ENCODE results near the gene COLEC12. TPM values are rescaled to one million over a fixed set of nuclear protein-coding genes. Genes with fewer than 3 reads are reported as not detected.

Gene COLEC12
- total RNA-seq, 4 donors from 2014 or later: 8.3 to 22.2 (median 21.4) TPM

DNA sequence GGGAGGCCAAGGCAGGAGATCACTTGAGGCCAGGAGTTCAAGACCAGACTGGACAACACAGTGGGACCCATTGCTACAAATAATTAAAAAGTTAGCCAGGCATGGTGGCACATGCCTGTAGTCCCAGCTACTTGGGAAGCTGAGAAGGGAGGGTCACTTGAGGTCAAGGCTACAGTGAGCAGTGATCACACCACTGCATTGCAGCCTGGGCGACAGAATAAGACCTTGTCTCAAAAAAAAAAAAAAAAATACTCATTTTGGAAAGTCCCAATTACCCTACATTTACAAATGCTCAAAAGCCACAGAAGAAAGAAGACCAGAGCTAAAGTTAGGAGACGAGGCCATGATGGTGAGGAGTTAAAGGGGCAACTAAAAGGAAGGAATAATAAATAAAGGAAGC lies 61.9 kb downstream of the COLEC12 start:
- no peak for DNase-seq (ENCODE audit: low spot score in 2 of 2)
- H3K27me3 ChIP-seq: no peaks in the 10 kb centered on the region
- H3K27ac ChIP-seq: no peak overlapping the region
- H3K4me3 ChIP-seq: no peak overlapping the region
- WGBS, 2 donors: 65 to 88% methylated on average over 2 of the region's 2 CpGs
- no peaks in the 10 kb centered on the region for H3K4me1 ChIP-seq
- H3K9me3 ChIP-seq: no peaks in the 10 kb centered on the region
- no peaks in the 10 kb centered on the region for H3K36me3 ChIP-seq
- TF ChIP-seq, protein P1, sequence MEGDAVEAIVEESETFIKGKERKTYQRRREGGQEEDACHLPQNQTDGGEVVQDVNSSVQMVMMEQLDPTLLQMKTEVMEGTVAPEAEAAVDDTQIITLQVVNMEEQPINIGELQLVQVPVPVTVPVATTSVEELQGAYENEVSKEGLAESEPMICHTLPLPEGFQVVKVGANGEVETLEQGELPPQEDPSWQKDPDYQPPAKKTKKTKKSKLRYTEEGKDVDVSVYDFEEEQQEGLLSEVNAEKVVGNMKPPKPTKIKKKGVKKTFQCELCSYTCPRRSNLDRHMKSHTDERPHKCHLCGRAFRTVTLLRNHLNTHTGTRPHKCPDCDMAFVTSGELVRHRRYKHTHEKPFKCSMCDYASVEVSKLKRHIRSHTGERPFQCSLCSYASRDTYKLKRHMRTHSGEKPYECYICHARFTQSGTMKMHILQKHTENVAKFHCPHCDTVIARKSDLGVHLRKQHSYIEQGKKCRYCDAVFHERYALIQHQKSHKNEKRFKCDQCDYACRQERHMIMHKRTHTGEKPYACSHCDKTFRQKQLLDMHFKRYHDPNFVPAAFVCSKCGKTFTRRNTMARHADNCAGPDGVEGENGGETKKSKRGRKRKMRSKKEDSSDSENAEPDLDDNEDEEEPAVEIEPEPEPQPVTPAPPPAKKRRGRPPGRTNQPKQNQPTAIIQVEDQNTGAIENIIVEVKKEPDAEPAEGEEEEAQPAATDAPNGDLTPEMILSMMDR (IDR thresholded peaks at IDR 0.05): no peak
- no peak for TF ChIP-seq EP300 (IDR thresholded peaks at IDR 0.05)
- no peak for TF ChIP-seq POLR2A (IDR thresholded peaks at IDR 0.05)

DNA sequence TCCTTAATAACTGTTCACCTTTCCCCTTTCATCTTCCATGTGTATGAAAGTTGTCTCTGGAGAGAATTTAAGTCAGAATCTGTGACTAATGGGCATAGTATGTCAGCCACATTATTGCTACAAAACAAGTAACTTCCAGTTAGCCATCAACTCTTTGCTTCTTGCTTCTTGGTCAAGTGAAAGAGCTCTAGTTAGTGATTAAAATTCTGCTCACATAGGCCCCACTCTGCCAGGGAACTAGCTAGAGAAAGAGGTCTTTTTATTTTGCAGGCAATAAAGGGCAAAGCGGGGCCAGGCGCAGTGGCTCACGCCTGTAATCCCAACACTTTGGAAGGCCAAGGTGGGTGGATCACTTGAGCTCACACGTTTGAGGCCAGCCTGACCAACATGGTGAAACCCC lies 64.6 kb downstream of the COLEC12 start:
- 47 to 57% methylated on average over 4 of the region's 4 CpGs for WGBS, 2 donors
- TF ChIP-seq EP300 (IDR thresholded peaks at IDR 0.05): no peak
- TF ChIP-seq POLR2A (IDR thresholded peaks at IDR 0.05): no peak
- TF ChIP-seq, protein P1 (IDR thresholded peaks at IDR 0.05): no peak
- H3K36me3 ChIP-seq: no peaks in the 10 kb centered on the region
- no peak for DNase-seq (ENCODE audit: low spot score in 2 of 2)
- no peak overlapping the region for H3K4me3 ChIP-seq
- H3K27ac ChIP-seq: no peak overlapping the region
- peaks cover 0 to 7% (median 0%) of the 10 kb centered on the region in 4 donors for H3K4me1 ChIP-seq
- H3K9me3 ChIP-seq: no peaks in the 10 kb centered on the region
- H3K27me3 ChIP-seq: no peaks in the 10 kb centered on the region

DNA sequence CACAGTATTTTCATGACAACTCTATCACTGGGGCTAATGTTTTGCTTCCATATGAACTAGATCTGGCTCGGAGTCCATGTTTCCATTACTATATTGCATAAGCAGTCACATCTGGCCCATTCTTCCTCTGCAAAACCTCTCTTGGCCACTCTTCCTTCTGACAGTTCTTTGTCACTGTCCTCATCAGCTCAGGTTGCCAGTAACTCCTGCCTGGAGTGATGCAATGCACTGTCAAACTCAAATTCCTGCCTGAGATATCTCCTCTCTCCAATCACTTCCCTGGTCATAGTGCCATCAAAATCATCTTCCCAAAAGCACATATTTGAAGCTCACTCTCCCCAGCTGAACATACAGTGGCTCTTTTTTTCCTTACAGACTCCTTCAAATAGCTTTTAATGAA lies 66.1 kb downstream of the COLEC12 start:
- 2 to 37% methylated on average over 1 of the region's 1 CpG for WGBS, 2 donors
- H3K4me1 ChIP-seq: peaks cover 0 to 7% (median 0%) of the 10 kb centered on the region in 4 donors
- no peaks in the 10 kb centered on the region for H3K36me3 ChIP-seq
- H3K4me3 ChIP-seq: no peak overlapping the region
- no peak for TF ChIP-seq POLR2A (IDR thresholded peaks at IDR 0.05)
- TF ChIP-seq, protein P1 (IDR thresholded peaks at IDR 0.05): no peak
- TF ChIP-seq EP300 (IDR thresholded peaks at IDR 0.05): no peak
- H3K27ac ChIP-seq: no peak overlapping the region
- H3K27me3 ChIP-seq: no peaks in the 10 kb centered on the region
- no peaks in the 10 kb centered on the region for H3K9me3 ChIP-seq
- no peak for DNase-seq (ENCODE audit: low spot score in 2 of 2)

DNA sequence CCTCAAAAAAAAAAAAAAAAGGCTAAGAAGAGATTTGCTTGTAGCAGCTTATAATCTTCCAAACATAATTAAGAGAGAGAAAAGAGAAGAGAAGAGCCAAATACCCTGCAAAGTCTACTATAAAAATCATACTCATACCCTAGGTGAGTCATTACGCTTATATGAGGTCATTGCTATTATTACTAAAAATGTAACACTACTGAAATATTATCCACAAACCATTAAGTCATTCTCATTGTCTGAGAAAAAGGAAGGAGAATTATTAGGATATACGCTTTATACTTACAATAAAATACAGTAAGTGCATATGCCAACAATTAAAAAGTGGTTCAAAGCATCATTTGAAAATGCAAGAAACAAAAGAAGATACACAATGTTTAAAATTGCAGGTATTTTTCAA lies 66.5 kb downstream of the COLEC12 start:
- Histone ChIP-seq H3K4me1 (peaks cover 0 to 7% (median 0%) of the 10 kb centered on the region in 4 donors), H3K27ac (no peak overlapping the region), H3K27me3 (no peaks in the 10 kb centered on the region), H3K36me3 (no peaks in the 10 kb centered on the region), H3K4me3 (no peak overlapping the region), H3K9me3 (no peaks in the 10 kb centered on the region)
- 93 to 95% methylated on average over 2 of the region's 2 CpGs for WGBS, 2 donors
- no peak for DNase-seq (ENCODE audit: low spot score in 2 of 2)
- TF ChIP-seq EP300 (IDR thresholded peaks at IDR 0.05): no peak
- TF ChIP-seq, protein P1 (IDR thresholded peaks at IDR 0.05): no peak
- TF ChIP-seq POLR2A (IDR thresholded peaks at IDR 0.05): no peak

DNA sequence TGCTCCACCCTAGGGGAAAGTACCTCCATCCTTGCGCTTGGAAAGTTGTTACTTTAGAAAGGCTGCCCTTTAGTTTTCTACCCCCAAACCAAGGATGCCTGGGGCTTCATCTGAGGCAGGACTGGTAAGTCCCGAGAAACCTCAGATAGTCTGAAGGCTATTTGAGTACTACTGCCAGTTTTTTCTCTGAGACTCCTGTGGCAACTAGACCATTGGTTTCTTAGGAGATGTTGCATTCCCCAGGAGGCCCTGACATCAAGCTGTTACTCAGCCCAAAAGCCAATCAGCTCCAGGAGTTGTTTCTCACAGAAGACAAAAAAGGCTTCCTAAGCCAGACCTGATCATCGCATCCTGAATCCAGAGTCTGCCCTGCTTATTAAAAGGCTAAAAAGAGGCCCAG lies 67.2 kb downstream of the COLEC12 start:
- Histone ChIP-seq H3K27ac (no peak overlapping the region), H3K9me3 (no peaks in the 10 kb centered on the region), H3K4me1 (peaks cover 0 to 7% (median 0%) of the 10 kb centered on the region in 4 donors), H3K27me3 (no peaks in the 10 kb centered on the region), H3K36me3 (no peaks in the 10 kb centered on the region), H3K4me3 (no peak overlapping the region)
- 58 to 67% methylated on average over 3 of the region's 3 CpGs for WGBS, 2 donors
- TF ChIP-seq, protein P1 (IDR thresholded peaks at IDR 0.05): no peak
- DNase-seq (ENCODE audit: low spot score in 2 of 2): no peak
